ENCODE data around the gene PDCD2L.

DNA sequence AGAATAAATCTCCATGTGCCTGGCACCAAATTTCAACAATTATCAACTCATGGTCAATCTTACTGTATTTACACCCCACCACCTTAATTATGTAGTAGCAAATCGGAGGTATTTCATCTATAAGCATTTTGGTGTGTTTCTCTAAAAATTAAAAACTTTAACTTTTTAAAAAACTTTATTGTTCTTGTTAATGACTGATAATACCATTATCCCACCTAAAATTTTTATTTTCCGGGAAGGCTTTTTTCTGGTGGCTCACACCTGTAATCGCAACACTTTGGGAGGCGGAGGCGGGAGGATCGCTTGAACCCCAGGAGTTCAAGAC, 453 bp upstream of the PDCD2L start:
- TF ChIP-seq, protein P1, sequence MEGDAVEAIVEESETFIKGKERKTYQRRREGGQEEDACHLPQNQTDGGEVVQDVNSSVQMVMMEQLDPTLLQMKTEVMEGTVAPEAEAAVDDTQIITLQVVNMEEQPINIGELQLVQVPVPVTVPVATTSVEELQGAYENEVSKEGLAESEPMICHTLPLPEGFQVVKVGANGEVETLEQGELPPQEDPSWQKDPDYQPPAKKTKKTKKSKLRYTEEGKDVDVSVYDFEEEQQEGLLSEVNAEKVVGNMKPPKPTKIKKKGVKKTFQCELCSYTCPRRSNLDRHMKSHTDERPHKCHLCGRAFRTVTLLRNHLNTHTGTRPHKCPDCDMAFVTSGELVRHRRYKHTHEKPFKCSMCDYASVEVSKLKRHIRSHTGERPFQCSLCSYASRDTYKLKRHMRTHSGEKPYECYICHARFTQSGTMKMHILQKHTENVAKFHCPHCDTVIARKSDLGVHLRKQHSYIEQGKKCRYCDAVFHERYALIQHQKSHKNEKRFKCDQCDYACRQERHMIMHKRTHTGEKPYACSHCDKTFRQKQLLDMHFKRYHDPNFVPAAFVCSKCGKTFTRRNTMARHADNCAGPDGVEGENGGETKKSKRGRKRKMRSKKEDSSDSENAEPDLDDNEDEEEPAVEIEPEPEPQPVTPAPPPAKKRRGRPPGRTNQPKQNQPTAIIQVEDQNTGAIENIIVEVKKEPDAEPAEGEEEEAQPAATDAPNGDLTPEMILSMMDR (IDR thresholded peaks at IDR 0.05; ENCODE audit: low read length): no peak
- no peak for TF ChIP-seq EZH2 (IDR thresholded peaks at IDR 0.05; ENCODE audit: borderline replicate concordance, low read length)
